Activated CD8-positive, alpha-beta memory T cell treated with anti-CD3 and anti-CD28 coated beads, Interleukin-2, amount 10 ng/mL, durations not matched to agents 7 days and 5 days (primary cell): ENCODE results near the gene IPMK. TPM values are rescaled to one million over a fixed set of nuclear protein-coding genes. Genes with fewer than 3 reads are reported as not detected.

Experiments used
- ATAC-seq: fragments of 150-1000 bp; cut with Tn5 transposase; one replicate; pipeline ENCODE4 v1.10.0; 2021; ENCODE audit warnings: moderate library complexity
- CTCF ChIA-PET: fragments of 350-600 bp; sonication (Branson Sonifier 250); formaldehyde crosslinking; loops from one replicate; lab custom pipeline; 2021; ENCODE audit warnings: antibody characterized with exemption; lab: Charles Lee
- DNase-seq: peaks from one replicate; pipeline ENCODE4 v3.0.0-alpha.2; 2020
- H3K27ac Mint-ChIP-seq: one replicate; pipeline ENCODE4 v1.8.0; 2021; ENCODE audit warnings: mild to moderate bottlenecking, mixed read lengths
- H3K27me3 Mint-ChIP-seq: one replicate; pipeline ENCODE4 v1.8.0; 2021; ENCODE audit warnings: mixed read lengths
- H3K36me3 Mint-ChIP-seq: one replicate; pipeline ENCODE4 v1.8.0; 2021; ENCODE audit warnings: mild to moderate bottlenecking, mixed read lengths
- H3K4me1 Mint-ChIP-seq: one replicate; pipeline ENCODE4 v1.8.0; 2021; ENCODE audit warnings: mixed read lengths
- H3K4me3 Mint-ChIP-seq: one replicate; pipeline ENCODE4 v1.8.0; 2021; ENCODE audit warnings: mild to moderate bottlenecking, moderate library complexity, mixed read lengths
- H3K9me3 Mint-ChIP-seq: one replicate; pipeline ENCODE4 v1.8.0; 2022; ENCODE audit warnings: low read depth, mixed read lengths
- total RNA-seq, 2 experiments: library from RNA; stranded (reverse); gene quantifications; one replicate each; pipeline ENCODE4 v1.2.3, GENCODE V29; 2021

The IPMK gene
- total RNA-seq, 2 experiments from 2014 or later, result 5.2 to 5.7 TPM

GRCh38 chr10:58280477-58280876 lies 12.8 kb upstream of the IPMK start:
- peaks cover 35% of the 10 kb centered on the region for H3K36me3 Mint-ChIP-seq
- ATAC-seq (no peak), DNase-seq (no peak)
- H3K4me1 Mint-ChIP-seq, result peaks cover 42% of the 10 kb centered on the region
- H3K27ac Mint-ChIP-seq, result no peak overlapping the region
- H3K27me3 Mint-ChIP-seq, result no peaks in the 10 kb centered on the region
- CTCF ChIA-PET, result interaction anchor here (1.4 kb wide), 1 partner anchor 12 kb away, joined by 3 read pairs; the partner anchor contains the start of gene CISD1
- no peak overlapping the region for H3K4me3 Mint-ChIP-seq
- H3K9me3 Mint-ChIP-seq, result no peaks in the 10 kb centered on the region

GRCh38 chr10:58278962-58279307 lies 11.2 kb upstream of the IPMK start:
- CTCF ChIA-PET, result no interaction called here
- Mint-ChIP-seq H3K27ac (no peak overlapping the region), H3K4me3 (no peak overlapping the region), H3K27me3 (no peaks in the 10 kb centered on the region), H3K4me1 (peaks cover 38% of the 10 kb centered on the region), H3K9me3 (no peaks in the 10 kb centered on the region), H3K36me3 (peaks cover 35% of the 10 kb centered on the region)
- ATAC-seq, result no peak
- no peak for DNase-seq

GRCh38 chr10:58278274-58278961 lies 10.7 kb upstream of the IPMK start:
- CTCF ChIA-PET, result interaction anchor here (1.5 kb wide), 1 partner anchor 9 kb away, joined by 3 read pairs; the partner anchor contains the start of gene CISD1
- no peaks in the 10 kb centered on the region for H3K27me3 Mint-ChIP-seq
- peaks cover 37% of the 10 kb centered on the region for H3K36me3 Mint-ChIP-seq
- H3K4me3 Mint-ChIP-seq, result no peak overlapping the region
- ATAC-seq (no peak), DNase-seq (no peak)
- H3K9me3 Mint-ChIP-seq, result no peaks in the 10 kb centered on the region
- peaks cover 38% of the 10 kb centered on the region for H3K4me1 Mint-ChIP-seq
- H3K27ac Mint-ChIP-seq, result no peak overlapping the region

GRCh38 chr10:58275908-58276307 lies 8.2 kb upstream of the IPMK start:
- Mint-ChIP-seq H3K36me3 (peaks cover 36% of the 10 kb centered on the region), H3K27me3 (no peaks in the 10 kb centered on the region), H3K27ac (no peak overlapping the region), H3K9me3 (no peaks in the 10 kb centered on the region), H3K4me1 (peaks cover 19% of the 10 kb centered on the region), H3K4me3 (no peak overlapping the region)
- no peak for DNase-seq
- no peak for ATAC-seq
- CTCF ChIA-PET, result interaction anchor here (2.9 kb wide), 1 partner anchor 15 kb away, joined by 14 read pairs; no protein-coding TSS in a partner anchor

- Mint-ChIP-seq H3K27ac (no peak overlapping the region), H3K36me3 (peaks cover 35% of the 10 kb centered on the region), H3K4me1 (peaks cover 18% of the 10 kb centered on the region)
These were observed 7.6 kb upstream of the IPMK start for GRCh38 chr10:58275261-58275660.

GRCh38 chr10:58269782-58270290 lies 2.1 kb upstream of the IPMK start:
- H3K9me3 Mint-ChIP-seq, result no peaks in the 10 kb centered on the region
- CTCF ChIA-PET, result interaction anchor here (0.6 to 2.4 kb wide), 4 partner anchors 7 to 1909 kb away, joined by 3 to 12 read pairs (median 3); partner anchors contain the start of genes TFAM and ZWINT
- H3K27me3 Mint-ChIP-seq, result no peaks in the 10 kb centered on the region

More at GRCh38 chr10:58275261-58275660, 7.6 kb upstream of the IPMK start:
- CTCF ChIA-PET, result interaction anchor here (2.9 kb wide), 1 partner anchor 16 kb away, joined by 14 read pairs; no protein-coding TSS in a partner anchor
- Mint-ChIP-seq H3K4me3 (no peak overlapping the region), H3K9me3 (no peaks in the 10 kb centered on the region), H3K27me3 (no peaks in the 10 kb centered on the region)
- DNase-seq (no peak), ATAC-seq (no peak)

GRCh38 chr10:58268946-58269781 lies 1.5 kb upstream of the IPMK start, which contains the start of gene CISD1:
Gene CISD1, plus strand, starts transcription at chr10:58269162. Its CDS starts 112 bp downstream, at chr10:58269274.
- peak; percentile 79 for ATAC-seq
- CTCF ChIA-PET, result interaction anchor here (0.6 to 2.4 kb wide), 8 partner anchors 8 to 1908 kb away, joined by 3 to 12 read pairs (median 3); partner anchors contain the start of genes TFAM and ZWINT
- DNase-seq, result peak; percentile 96
- Mint-ChIP-seq H3K4me1 (peaks cover 28% of the 10 kb centered on the region), H3K4me3 (peak within 1 kb of the TSS; percentile 91), H3K27me3 (no peaks in the 10 kb centered on the region), H3K9me3 (no peaks in the 10 kb centered on the region), H3K36me3 (peaks cover 13% of the 10 kb centered on the region), H3K27ac (peak within 1 kb of the TSS; percentile 92)

More at GRCh38 chr10:58269782-58270290, 2.1 kb upstream of the IPMK start:
- ATAC-seq (no peak), DNase-seq (no peak)
- Mint-ChIP-seq H3K36me3 (peaks cover 13% of the 10 kb centered on the region), H3K27ac (peak overlapping the region; percentile 92), H3K4me3 (peak overlapping the region; percentile 91), H3K4me1 (peaks cover 25% of the 10 kb centered on the region)

- no peak for ATAC-seq
- Mint-ChIP-seq H3K36me3 (peaks cover 11% of the 10 kb centered on the region), H3K27ac (peak overlapping the region; percentile 92)
These were observed 806 bp upstream of the IPMK start for GRCh38 chr10:58268454-58268945.

GRCh38 chr10:58266826-58267712 lies 625 bp downstream of the IPMK start:
- Mint-ChIP-seq H3K4me3 (peak overlapping the region; percentile 91), H3K4me1 (peaks cover 43% of the 10 kb centered on the region), H3K27me3 (no peaks in the 10 kb centered on the region), H3K36me3 (peaks cover 8% of the 10 kb centered on the region), H3K27ac (peak overlapping the region; percentile 92), H3K9me3 (no peaks in the 10 kb centered on the region)
- ATAC-seq (peak; percentile 3), DNase-seq (peak; percentile 66)
- CTCF ChIA-PET, result interaction anchor here (0.8 to 2.4 kb wide), 2 partner anchors 23 to 118 kb away, joined by 3 to 12 read pairs; partner anchors contain the start of gene TFAM

More at GRCh38 chr10:58268454-58268945, 806 bp upstream of the IPMK start:
- Mint-ChIP-seq H3K27me3 (no peaks in the 10 kb centered on the region), H3K9me3 (no peaks in the 10 kb centered on the region), H3K4me1 (peaks cover 31% of the 10 kb centered on the region), H3K4me3 (peak overlapping the region; percentile 91)
- CTCF ChIA-PET, result interaction anchor here (0.9 to 2.4 kb wide), 6 partner anchors 9 to 116 kb away, joined by 3 to 12 read pairs (median 3); partner anchors contain the start of gene TFAM
- DNase-seq, result no peak

GRCh38 chr10:58266003-58266825 lies 1.5 kb downstream of the IPMK start:
- Mint-ChIP-seq H3K4me3 (peak overlapping the region; percentile 91), H3K4me1 (peaks cover 41% of the 10 kb centered on the region), H3K9me3 (no peaks in the 10 kb centered on the region), H3K36me3 (peaks cover 5% of the 10 kb centered on the region), H3K27ac (peak overlapping the region; percentile 92), H3K27me3 (no peaks in the 10 kb centered on the region)
- CTCF ChIA-PET, result interaction anchor here (0.8 kb wide), 1 partner anchor 24 kb away, joined by 3 read pairs; no protein-coding TSS in a partner anchor
- DNase-seq, result peak; percentile 57
- peak; percentile 7 for ATAC-seq

- CTCF ChIA-PET, result no interaction called here
- Mint-ChIP-seq H3K27me3 (no peaks in the 10 kb centered on the region), H3K27ac (peak overlapping the region; percentile 92), H3K36me3 (no peaks in the 10 kb centered on the region), H3K9me3 (no peaks in the 10 kb centered on the region), H3K4me3 (peak overlapping the region; percentile 52), H3K4me1 (peaks cover 37% of the 10 kb centered on the region)
- DNase-seq (no peak), ATAC-seq (no peak)
These were observed 2.4 kb downstream of the IPMK start for GRCh38 chr10:58265249-58265648.
